ENCODE data around the gene SUPT7L. TPM values are rescaled to one million over a fixed set of nuclear protein-coding genes. Genes with fewer than 3 reads are reported as not detected.
"Not testable (repeated sequence)": the region's sequence is repeated elsewhere in the genome, so short reads cannot be mapped to it uniquely, and the experiment has no call there.

The SUPT7L gene
- total RNA-seq, 2 experiments from 2014 or later, result 27.8 to 29.7 TPM

GRCh38 chr2:27628767-27629709, 34.4 kb downstream of the SUPT7L start, which contains the start of the genes CCDC121 and GPN1:
CCDC121 (minus strand) TSS chr2:27629012; CDS start chr2:27627799, 1,213 bp downstream.
GPN1 (plus strand) TSS chr2:27629050; CDS start chr2:27629059, 9 bp downstream.
- peaks cover 6% of the 10 kb centered on the region for H3K36me3 Mint-ChIP-seq (ENCODE audit: low read depth)
- intact Hi-C loops (cut with micrococcal nuclease), result loop anchor here (1.0 to 2.0 kb wide), 9 partner anchors 9 to 762 kb away; partner anchors contain the start of genes EIF2B4, IFT172, NRBP1 and PPM1G
- no peak within 1 kb of the TSS for H3K4me3 Mint-ChIP-seq
- H3K27ac Mint-ChIP-seq, result peak within 1 kb of the TSS; percentile 52
- H3K27me3 Mint-ChIP-seq (ENCODE audit: low read depth), result no peaks in the 10 kb centered on the region
- CTCF ChIA-PET, result interaction anchor here (1.2 to 2.8 kb wide), 4 partner anchors 34 to 326 kb away, joined by 3 to 13 read pairs (median 6); partner anchors contain the start of genes SLC4A1AP and SUPT7L
- H3K4me1 Mint-ChIP-seq (ENCODE audit: low read depth), result peaks cover 13% of the 10 kb centered on the region
- peak; percentile 98 for DNase-seq
- H3K9me3 Mint-ChIP-seq, result no peaks in the 10 kb centered on the region

GRCh38 chr2:27627963-27628766, 35.2 kb downstream of the SUPT7L start:
- H3K27ac Mint-ChIP-seq, result peak overlapping the region; percentile 52
- H3K27me3 Mint-ChIP-seq (ENCODE audit: low read depth), result no peaks in the 10 kb centered on the region
- peaks cover 13% of the 10 kb centered on the region for H3K4me1 Mint-ChIP-seq (ENCODE audit: low read depth)
- intact Hi-C loops (cut with micrococcal nuclease), result loop anchor here (1.0 to 2.0 kb wide), 8 partner anchors 10 to 763 kb away; partner anchors contain the start of genes EIF2B4, NRBP1, PPM1G and SLC4A1AP
- no peaks in the 10 kb centered on the region for H3K9me3 Mint-ChIP-seq
- no peak overlapping the region for H3K4me3 Mint-ChIP-seq
- H3K36me3 Mint-ChIP-seq (ENCODE audit: low read depth), result peaks cover 6% of the 10 kb centered on the region
- peak; percentile 34 for DNase-seq
- CTCF ChIA-PET, result interaction anchor here (0.8 to 2.8 kb wide), 5 partner anchors 35 to 326 kb away, joined by 3 to 13 read pairs (median 5); partner anchors contain the start of genes SLC4A1AP, SUPT7L and ZNF512

DNA sequence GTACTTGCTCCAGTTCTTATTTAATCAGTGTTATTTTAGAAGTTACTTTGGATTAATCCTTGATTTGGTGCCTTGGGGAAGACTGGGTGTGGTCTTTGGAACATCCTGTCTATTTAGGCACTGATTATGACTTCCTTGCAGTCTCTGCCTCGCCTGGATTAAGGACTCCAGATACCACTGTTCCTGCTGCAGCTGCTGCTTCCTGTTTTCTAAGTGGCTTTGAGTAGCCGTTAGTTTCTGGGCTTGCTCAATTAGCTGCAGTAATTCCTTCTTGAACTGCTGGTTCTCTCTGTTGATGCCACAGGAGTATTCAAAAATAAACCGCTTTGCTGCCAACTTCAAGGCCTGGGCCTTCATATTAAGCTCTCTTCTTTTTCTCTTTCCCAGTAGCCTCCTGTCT, 36.5 kb downstream of the SUPT7L start:
- intact Hi-C loops (cut with micrococcal nuclease); H3K27me3 Mint-ChIP-seq (ENCODE audit: low read depth); H3K4me3 Mint-ChIP-seq; H3K36me3 Mint-ChIP-seq (ENCODE audit: low read depth); H3K9me3 Mint-ChIP-seq; DNase-seq; H3K27ac Mint-ChIP-seq: not testable (repeated sequence)
- CTCF ChIA-PET, result interaction anchor here (0.8 kb wide), 1 partner anchor 57 kb away, joined by 3 read pairs; no protein-coding TSS in a partner anchor
- H3K4me1 Mint-ChIP-seq (ENCODE audit: low read depth), result peaks cover 13% of the 10 kb centered on the region

GRCh38 chr2:27626323-27626722, 37.1 kb downstream of the SUPT7L start:
- H3K36me3 Mint-ChIP-seq (ENCODE audit: low read depth); H3K27me3 Mint-ChIP-seq (ENCODE audit: low read depth); DNase-seq; H3K27ac Mint-ChIP-seq; H3K9me3 Mint-ChIP-seq; H3K4me3 Mint-ChIP-seq; intact Hi-C loops (cut with micrococcal nuclease): not testable (repeated sequence)
- peaks cover 13% of the 10 kb centered on the region for H3K4me1 Mint-ChIP-seq (ENCODE audit: low read depth)
- CTCF ChIA-PET, result interaction anchor here (0.8 kb wide), 1 partner anchor 57 kb away, joined by 3 read pairs; no protein-coding TSS in a partner anchor

- Mint-ChIP-seq H3K27me3 (ENCODE audit: low read depth) (no peaks in the 10 kb centered on the region), H3K27ac (no peak overlapping the region), H3K9me3 (no peaks in the 10 kb centered on the region), H3K4me1 (ENCODE audit: low read depth) (peaks cover 13% of the 10 kb centered on the region), H3K4me3 (no peak overlapping the region), H3K36me3 (ENCODE audit: low read depth) (peaks cover 12% of the 10 kb centered on the region)
- CTCF ChIA-PET, result no interaction called here
- no peak for DNase-seq
- intact Hi-C loops (cut with micrococcal nuclease), result no loop called here
These were observed 38.5 kb downstream of the SUPT7L start for GRCh38 chr2:27624943-27625342.

- H3K4me3 Mint-ChIP-seq, result no peak overlapping the region
- H3K27me3 Mint-ChIP-seq (ENCODE audit: low read depth), result no peaks in the 10 kb centered on the region
- H3K27ac Mint-ChIP-seq, result no peak overlapping the region
- peaks cover 9% of the 10 kb centered on the region for H3K4me1 Mint-ChIP-seq (ENCODE audit: low read depth)
- DNase-seq, result no peak
- H3K36me3 Mint-ChIP-seq (ENCODE audit: low read depth), result peaks cover 20% of the 10 kb centered on the region
- H3K9me3 Mint-ChIP-seq, result no peaks in the 10 kb centered on the region
- CTCF ChIA-PET, result no interaction called here
- intact Hi-C loops (cut with micrococcal nuclease), result no loop called here
These were observed 40.5 kb downstream of the SUPT7L start for GRCh38 chr2:27622921-27623384.

DNA sequence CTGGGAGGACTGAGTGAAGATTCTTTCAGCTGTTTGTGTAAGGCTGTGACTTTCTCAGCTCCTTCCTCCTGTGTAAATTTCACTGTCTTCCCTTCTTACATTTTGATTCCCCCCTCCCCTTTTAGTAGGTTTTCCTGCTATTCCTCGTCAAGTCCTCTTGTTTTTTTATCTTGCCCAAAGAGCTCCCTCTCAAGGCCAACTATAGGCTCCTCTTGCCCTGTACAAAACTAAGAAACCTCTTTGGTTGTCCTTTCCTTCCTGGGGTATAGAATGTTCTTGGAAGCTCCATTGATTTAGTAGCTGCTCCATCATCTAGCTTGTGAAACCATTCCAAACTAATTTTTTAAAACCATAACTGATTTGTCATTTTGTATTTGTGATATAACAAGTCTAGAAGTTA, 41.9 kb downstream of the SUPT7L start:
- no peaks in the 10 kb centered on the region for H3K9me3 Mint-ChIP-seq
- H3K36me3 Mint-ChIP-seq (ENCODE audit: low read depth), result peaks cover 30% of the 10 kb centered on the region
- no peak for DNase-seq
- no peak overlapping the region for H3K4me3 Mint-ChIP-seq
- H3K27ac Mint-ChIP-seq, result no peak overlapping the region
- CTCF ChIA-PET, result interaction anchor here (1.1 kb wide), 2 partner anchors 17 to 22 kb away, joined by 3 read pairs; no protein-coding TSS in a partner anchor
- intact Hi-C loops (cut with micrococcal nuclease), result no loop called here
- no peaks in the 10 kb centered on the region for H3K4me1 Mint-ChIP-seq (ENCODE audit: low read depth)
- no peaks in the 10 kb centered on the region for H3K27me3 Mint-ChIP-seq (ENCODE audit: low read depth)

- Mint-ChIP-seq H3K9me3 (no peaks in the 10 kb centered on the region), H3K4me3 (no peak overlapping the region), H3K27me3 (ENCODE audit: low read depth) (no peaks in the 10 kb centered on the region), H3K36me3 (ENCODE audit: low read depth) (peaks cover 33% of the 10 kb centered on the region), H3K4me1 (ENCODE audit: low read depth) (no peaks in the 10 kb centered on the region), H3K27ac (no peak overlapping the region)
- CTCF ChIA-PET, result no interaction called here
- intact Hi-C loops (cut with micrococcal nuclease), result no loop called here
- no peak for DNase-seq
These were observed 48.1 kb downstream of the SUPT7L start for GRCh38 chr2:27615316-27615715.

DNA sequence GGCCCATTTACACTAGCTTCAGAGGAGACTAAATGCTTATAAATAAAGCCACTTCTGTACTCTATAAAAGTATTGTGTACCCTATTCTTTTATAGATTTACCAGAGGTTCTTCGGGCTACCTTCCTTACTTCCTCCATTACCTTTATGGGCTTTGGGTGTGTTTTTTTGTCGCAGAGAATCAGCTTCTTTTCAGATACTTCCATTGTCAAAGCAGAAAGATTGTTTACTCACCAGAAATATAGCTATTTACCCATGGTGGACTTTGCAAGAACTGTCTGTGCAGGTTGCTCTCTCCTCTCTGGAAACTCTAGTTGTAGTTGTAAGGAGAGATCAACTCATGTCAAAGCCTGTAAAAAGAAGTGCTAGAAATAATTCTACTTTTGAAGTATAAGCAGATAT, 49.4 kb downstream of the SUPT7L start:
- Mint-ChIP-seq H3K27ac (no peak overlapping the region), H3K36me3 (ENCODE audit: low read depth) (peaks cover 28% of the 10 kb centered on the region), H3K4me3 (no peak overlapping the region), H3K27me3 (ENCODE audit: low read depth) (no peaks in the 10 kb centered on the region), H3K9me3 (no peaks in the 10 kb centered on the region), H3K4me1 (ENCODE audit: low read depth) (no peaks in the 10 kb centered on the region)
- intact Hi-C loops (cut with micrococcal nuclease), result no loop called here
- CTCF ChIA-PET, result interaction anchor here (0.6 to 0.8 kb wide), 2 partner anchors 10 to 145 kb away, joined by 3 read pairs; no protein-coding TSS in a partner anchor
- no peak for DNase-seq

DNA sequence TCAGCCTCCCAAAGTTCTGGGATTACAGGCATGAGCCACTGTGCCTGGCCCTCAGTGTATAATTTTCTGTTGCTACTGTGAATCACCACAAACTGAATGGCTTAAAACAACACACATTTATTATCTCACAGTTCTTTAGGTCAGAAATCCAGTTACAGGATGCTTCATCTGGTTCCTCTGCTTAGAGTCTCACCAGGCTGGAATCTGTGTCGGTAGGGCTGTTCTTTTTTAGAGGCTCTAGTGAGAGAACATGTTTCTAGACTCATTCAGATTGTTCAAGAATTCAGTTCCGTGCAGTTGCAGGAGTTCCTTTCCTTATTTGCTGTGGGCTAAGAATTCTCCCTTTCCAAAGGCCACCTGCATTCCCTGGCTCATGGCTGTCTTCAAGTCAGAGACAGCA, 56.8 kb downstream of the SUPT7L start:
- no peak overlapping the region for H3K27ac Mint-ChIP-seq
- no peak overlapping the region for H3K4me3 Mint-ChIP-seq
- DNase-seq, result no peak
- H3K4me1 Mint-ChIP-seq (ENCODE audit: low read depth), result no peaks in the 10 kb centered on the region
- CTCF ChIA-PET, result no interaction called here
- H3K36me3 Mint-ChIP-seq (ENCODE audit: low read depth), result peaks cover 36% of the 10 kb centered on the region
- no peaks in the 10 kb centered on the region for H3K27me3 Mint-ChIP-seq (ENCODE audit: low read depth)
- intact Hi-C loops (cut with micrococcal nuclease), result no loop called here
- H3K9me3 Mint-ChIP-seq, result no peaks in the 10 kb centered on the region
